Fibroblast of the aortic adventitia (primary cell): ENCODE measurements around the gene C11orf24. TPM values are rescaled to one million over a fixed set of nuclear protein-coding genes. Genes with fewer than 3 reads are reported as not detected.

Experiments used
- DNase-seq: peaks from one replicate; pipeline ENCODE4 v3.0.0-alpha.2; 2010; ENCODE audit warnings: low read depth
- H3K4me3 ChIP-seq: 2 replicates; pipeline ENCODE4 v1.5.1; 2011; ENCODE audit warnings: low read depth, mild to moderate bottlenecking, control low read depth, low read length, moderate library complexity
- CTCF ChIP-seq: IDR thresholded peaks from 2 replicates; pipeline ENCODE4 v1.5.1; 2011; ENCODE audit warnings: mild to moderate bottlenecking, low read length, control low read depth, inconsistent platforms; ENCODE audit not compliant: insufficient read depth
- total RNA-seq: library from RNA; depleted of rRNA; stranded (reverse); fragments of >200 nt; gene quantifications from 2 replicates; pipeline ENCODE4 v1.2.3, GENCODE V29; 2012; ENCODE audit warnings: low replicate concordance

The C11orf24 gene
- total RNA-seq, 1 donor, result 42.1 TPM

DNA sequence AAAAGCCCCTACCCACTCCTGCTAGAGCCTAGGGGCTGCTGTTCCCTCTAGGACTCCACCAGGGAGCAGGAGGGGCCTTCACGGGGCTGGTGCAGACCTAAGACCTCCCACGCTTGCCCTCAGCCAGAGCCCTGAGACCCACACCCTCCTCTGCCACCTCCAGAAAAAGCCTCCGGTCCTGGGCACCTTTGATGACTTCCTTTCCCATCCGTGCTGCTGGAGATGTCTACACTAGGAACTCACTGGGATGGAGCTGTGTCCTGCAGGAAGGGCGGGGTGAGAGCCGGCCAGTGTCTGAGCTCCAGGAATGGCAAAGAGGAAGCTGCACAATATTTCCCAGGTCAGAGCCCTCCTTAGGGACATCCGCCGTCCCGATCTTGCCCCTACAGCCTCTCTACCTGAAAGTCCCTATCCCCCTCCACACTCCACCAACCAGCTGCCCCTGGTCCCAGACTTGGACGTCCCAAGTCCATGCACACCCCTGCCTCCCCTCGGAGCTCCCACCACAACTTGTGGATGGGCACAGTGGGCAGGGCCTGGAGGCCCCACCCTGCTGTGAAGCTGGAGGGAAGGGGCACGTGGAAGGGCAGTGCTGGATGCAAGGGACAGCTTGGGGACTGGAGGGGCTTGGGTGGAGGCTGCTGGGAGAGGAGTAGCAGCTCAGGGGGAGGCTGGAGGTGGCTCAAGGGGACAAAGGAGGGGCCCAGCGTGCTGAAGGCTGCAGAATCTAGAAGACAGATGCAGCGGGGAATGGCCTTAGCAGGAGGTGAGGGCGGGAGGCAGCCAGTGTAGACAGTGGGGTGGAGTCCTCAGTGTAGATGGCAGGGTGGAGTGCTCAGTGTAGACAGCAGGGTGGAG lies 27.1 kb upstream of the C11orf24 start:
- no peak for TF ChIP-seq CTCF
- no peak for DNase-seq

GRCh38 chr11:68297812-68298658 lies 26.3 kb upstream of the C11orf24 start:
- H3K4me3 ChIP-seq, result no peak overlapping the region
- DNase-seq, result peak; percentile 63
- peak; percentile 95 for TF ChIP-seq CTCF

More for the DNA sequence above, 27.1 kb upstream of the C11orf24 start:
- H3K4me3 ChIP-seq, result no peak overlapping the region

DNA sequence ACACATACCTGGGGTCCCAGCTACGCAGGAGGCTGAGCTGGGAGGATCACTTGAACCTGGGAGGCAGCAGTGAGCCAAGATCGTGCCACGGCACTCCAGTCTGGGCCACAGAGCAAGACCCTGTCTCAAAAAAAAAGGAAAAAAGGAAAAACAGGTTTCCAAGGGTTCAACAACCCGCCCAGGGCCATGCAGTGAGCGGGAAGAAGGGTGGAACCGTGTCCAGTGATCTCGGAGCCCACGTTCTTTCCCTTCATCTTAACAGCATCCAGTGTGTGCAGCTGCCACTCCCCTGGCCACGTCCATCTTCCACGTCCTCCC lies 25.7 kb upstream of the C11orf24 start:
- TF ChIP-seq CTCF, result no peak
- peak overlapping the region; percentile 25 for H3K4me3 ChIP-seq
- DNase-seq, result no peak

DNA sequence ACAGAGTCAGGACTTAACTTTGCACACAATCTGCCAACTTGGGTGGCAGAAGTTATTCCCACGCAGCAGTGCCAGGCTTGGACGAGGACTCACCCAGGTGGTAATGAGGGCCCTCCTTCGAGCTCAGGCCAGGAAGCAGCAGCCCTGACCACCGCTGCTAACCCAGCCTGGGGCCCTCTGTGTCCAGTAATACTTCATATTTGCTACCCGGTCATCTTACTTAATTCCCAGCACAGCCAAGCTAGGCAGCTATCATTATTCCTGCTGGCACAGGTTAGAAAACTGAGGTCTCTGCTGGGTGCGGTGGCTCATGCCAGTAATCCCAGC lies 25.2 kb upstream of the C11orf24 start:
- no peak overlapping the region for H3K4me3 ChIP-seq
- no peak for TF ChIP-seq CTCF
- DNase-seq, result no peak

- no peak for TF ChIP-seq CTCF
- H3K4me3 ChIP-seq, result no peak overlapping the region
- no peak for DNase-seq
These were observed 24.7 kb upstream of the C11orf24 start for GRCh38 chr11:68296344-68297051.

DNA sequence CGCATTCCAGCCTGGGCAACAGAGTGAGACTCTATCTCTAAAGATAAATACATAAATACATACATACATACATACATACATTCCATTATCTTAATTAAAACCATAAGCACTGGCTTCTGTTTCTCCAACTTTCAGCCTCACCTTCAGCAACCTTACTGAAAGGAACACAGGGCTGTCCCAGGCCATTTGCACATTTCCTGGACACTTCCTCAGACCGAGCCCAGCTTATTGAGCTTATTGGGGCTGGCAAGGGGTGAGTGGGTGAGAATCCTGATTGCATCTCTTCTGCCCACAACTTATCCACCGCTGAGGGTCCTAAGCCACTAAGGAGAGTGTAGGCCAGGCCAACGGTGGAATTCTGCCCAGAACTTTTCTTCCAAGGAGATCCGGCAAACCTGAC lies 24.2 kb upstream of the C11orf24 start:
- TF ChIP-seq CTCF, result no peak
- no peak overlapping the region for H3K4me3 ChIP-seq
- no peak for DNase-seq
